Measurements from ENCODE around the gene IL1RAPL2.

DNA sequence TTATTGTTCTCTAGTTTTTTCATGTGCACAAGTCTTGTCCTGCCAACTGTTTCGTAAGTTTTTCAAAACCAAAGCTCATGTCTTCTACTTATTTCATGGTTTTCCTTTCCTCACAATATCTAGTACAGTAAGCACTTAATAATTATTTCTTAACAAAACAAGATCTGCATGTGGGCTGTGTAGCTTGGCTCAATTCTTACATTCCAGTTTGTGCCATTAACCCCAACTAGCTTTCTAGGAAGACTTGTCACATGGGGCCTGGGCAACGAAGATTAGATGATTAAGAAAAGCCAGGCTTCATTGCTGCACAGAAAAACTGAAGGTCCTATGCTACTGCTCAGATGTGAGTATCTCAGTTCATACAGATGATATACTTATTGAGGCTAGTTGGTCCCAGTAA lies 809.8 kb downstream of the IL1RAPL2 start:
- TF ChIP-seq YY1 (IDR thresholded peaks at IDR 0.05; ENCODE audit: insufficient read depth, insufficient read length) (no peak), ZNF274 (IDR thresholded peaks at IDR 0.05; ENCODE audit: low read depth, low read length) (no peak), SUZ12 (IDR thresholded peaks at IDR 0.05; ENCODE audit: extremely low read depth, insufficient read depth, insufficient read length) (no peak)

Data from NT2/D1 (cell line).